Measurements from ENCODE around the gene EEF1B2. TPM values are rescaled to one million over a fixed set of nuclear protein-coding genes. Genes with fewer than 3 reads are reported as not detected.
"Not testable (repeated sequence)": the region's sequence is repeated elsewhere in the genome, so short reads cannot be mapped to it uniquely, and the experiment has no call there.

Gene EEF1B2
- total and polyA plus RNA-seq, 5 donors: 258 to 346 (median 299) TPM

DNA sequence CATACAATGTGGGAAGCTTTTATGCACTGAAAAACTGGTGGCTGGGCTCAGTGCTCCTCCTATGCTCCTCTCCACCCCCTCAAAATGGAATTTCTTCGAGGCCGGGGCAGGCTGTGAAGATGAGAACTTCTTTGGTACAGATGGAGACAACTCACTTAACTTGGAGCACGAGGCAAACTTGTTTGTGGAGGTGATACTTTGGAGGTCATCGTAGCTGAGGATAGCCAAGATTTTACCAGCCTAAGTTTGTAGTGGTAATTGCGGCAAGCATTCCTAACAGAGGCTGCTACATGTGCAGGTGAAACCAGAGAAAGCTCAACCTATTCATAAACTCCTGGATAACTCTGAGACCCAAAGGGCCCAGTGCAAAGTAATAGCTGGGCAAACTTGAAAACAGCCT lies 14.0 kb upstream of the EEF1B2 start:
- Histone ChIP-seq H3K27ac (ENCODE audit: low read length) (no peak overlapping the region), H3K9me3 (ENCODE audit: control insufficient read depth, low read length) (no peaks in the 10 kb centered on the region), H3K4me1 (ENCODE audit: control insufficient read depth, insufficient read depth, low read length) (no peaks in the 10 kb centered on the region), H3K27me3 (ENCODE audit: control insufficient read depth, insufficient read depth) (no peaks in the 10 kb centered on the region), H3K4me3 (ENCODE audit: low read length) (no peak overlapping the region)
- ATAC-seq (no peak), DNase-seq (no peak)
- 81% methylated on average over 5 of the region's 5 CpGs for WGBS
- intact Hi-C loops (cut with DNase I): no loop called here

DNA sequence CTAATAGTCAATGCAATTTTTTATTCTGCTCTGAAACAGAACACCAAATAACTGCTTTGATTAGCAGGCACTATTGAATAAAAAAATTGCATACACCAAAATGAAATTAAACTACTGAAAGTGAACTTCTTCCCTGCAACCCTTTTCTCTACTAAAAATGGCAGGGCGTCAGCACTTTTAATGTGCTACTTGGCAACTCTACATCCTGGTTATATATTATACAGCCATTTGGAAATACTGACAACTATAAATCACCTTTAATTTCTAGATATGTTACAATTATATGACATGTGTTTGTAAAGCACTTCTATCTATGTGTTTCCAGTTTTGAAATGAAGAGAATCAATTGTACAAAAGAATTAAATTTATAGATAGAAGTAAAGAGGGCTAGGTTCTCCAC lies 10.4 kb upstream of the EEF1B2 start:
- intact Hi-C loops (cut with DNase I): no loop called here
- WGBS: 94% methylated on average over 1 of the region's 1 CpG
- ATAC-seq: no peak
- no peak overlapping the region for H3K4me3 ChIP-seq (ENCODE audit: low read length)
- DNase-seq: no peak
- H3K27me3 ChIP-seq (ENCODE audit: control insufficient read depth, insufficient read depth): no peaks in the 10 kb centered on the region
- H3K27ac ChIP-seq (ENCODE audit: low read length): no peak overlapping the region
- H3K4me1 ChIP-seq (ENCODE audit: control insufficient read depth, insufficient read depth, low read length): no peaks in the 10 kb centered on the region
- H3K9me3 ChIP-seq (ENCODE audit: control insufficient read depth, low read length): no peaks in the 10 kb centered on the region

DNA sequence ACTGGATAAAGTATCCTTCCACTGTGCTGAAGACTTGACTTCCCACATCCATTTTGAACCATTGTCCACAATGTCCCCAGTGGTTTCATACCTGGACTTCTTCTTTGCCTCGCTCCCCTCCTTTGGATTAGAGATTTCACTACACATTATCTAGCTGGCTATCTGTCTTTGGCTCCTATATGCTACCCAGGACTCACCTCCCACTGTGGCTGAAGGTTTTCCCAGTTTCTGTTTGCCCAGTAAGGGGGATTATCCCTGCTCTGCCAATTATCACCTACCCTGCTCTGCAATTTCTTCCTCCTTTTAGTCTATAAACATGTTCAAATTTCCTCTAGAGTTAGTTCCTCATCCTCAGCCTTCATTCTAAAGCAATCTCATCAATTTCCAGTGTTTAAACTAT lies 9.5 kb upstream of the EEF1B2 start:
- Histone ChIP-seq H3K27ac (ENCODE audit: low read length) (no peak overlapping the region), H3K4me3 (ENCODE audit: low read length) (no peak overlapping the region), H3K27me3 (ENCODE audit: control insufficient read depth, insufficient read depth) (no peaks in the 10 kb centered on the region), H3K4me1 (ENCODE audit: control insufficient read depth, insufficient read depth, low read length) (no peaks in the 10 kb centered on the region), H3K9me3 (ENCODE audit: control insufficient read depth, low read length) (no peaks in the 10 kb centered on the region)
- intact Hi-C loops (cut with DNase I): no loop called here
- WGBS: 94% methylated on average over 1 of the region's 1 CpG
- DNase-seq: no peak
- no peak for ATAC-seq

DNA sequence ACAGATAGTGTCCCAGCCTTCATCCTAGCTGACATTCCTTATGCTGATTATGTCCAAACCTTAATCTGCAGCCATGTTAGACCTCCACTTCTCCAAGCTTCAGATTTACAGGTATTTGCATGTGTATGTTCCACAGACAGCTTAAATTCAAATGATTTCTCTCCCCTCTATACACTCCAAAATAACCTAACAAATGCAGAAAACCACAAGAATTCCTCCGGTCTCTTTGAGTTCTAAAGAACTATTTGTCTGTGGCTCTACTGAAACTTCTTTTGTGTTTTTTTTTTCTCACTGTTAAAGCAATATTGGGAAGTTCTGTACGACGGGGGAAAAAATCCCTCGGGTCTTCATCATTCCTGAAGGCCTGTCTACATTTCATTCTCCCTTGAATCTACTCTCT lies 9.1 kb upstream of the EEF1B2 start:
- DNase-seq: no peak
- intact Hi-C loops (cut with DNase I): no loop called here
- 85% methylated on average over 4 of the region's 4 CpGs for WGBS
- H3K4me1 ChIP-seq (ENCODE audit: control insufficient read depth, insufficient read depth, low read length): no peaks in the 10 kb centered on the region
- H3K27ac ChIP-seq (ENCODE audit: low read length): no peak overlapping the region
- H3K4me3 ChIP-seq (ENCODE audit: low read length): no peak overlapping the region
- H3K27me3 ChIP-seq (ENCODE audit: control insufficient read depth, insufficient read depth): no peaks in the 10 kb centered on the region
- no peaks in the 10 kb centered on the region for H3K9me3 ChIP-seq (ENCODE audit: control insufficient read depth, low read length)
- ATAC-seq: no peak

DNA sequence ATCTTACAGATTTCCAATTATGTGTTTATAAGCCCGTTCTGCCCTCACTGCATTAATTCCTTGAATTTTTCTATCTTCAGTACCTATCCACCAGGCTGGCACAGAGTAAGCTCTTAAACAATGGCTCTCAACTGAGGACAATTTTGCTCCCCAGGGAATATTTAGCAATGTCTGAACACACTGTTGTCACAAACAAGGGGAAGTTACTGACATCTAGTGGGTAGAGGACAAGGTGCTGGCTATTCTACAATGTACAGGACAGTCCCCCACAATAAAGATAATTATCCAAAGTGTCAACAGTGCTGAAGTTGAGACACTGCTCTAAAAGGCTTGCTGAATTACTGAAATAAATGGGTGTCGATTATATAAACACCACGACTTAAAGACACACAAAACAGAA lies 5.5 kb upstream of the EEF1B2 start:
- no peaks in the 10 kb centered on the region for H3K27me3 ChIP-seq (ENCODE audit: control insufficient read depth, insufficient read depth)
- H3K4me3 ChIP-seq (ENCODE audit: low read length): no peak overlapping the region
- no peaks in the 10 kb centered on the region for H3K4me1 ChIP-seq (ENCODE audit: control insufficient read depth, insufficient read depth, low read length)
- ATAC-seq (peak; percentile 18 to 27), DNase-seq (no peak)
- no peak overlapping the region for H3K27ac ChIP-seq (ENCODE audit: low read length)
- no peaks in the 10 kb centered on the region for H3K9me3 ChIP-seq (ENCODE audit: control insufficient read depth, low read length)
- WGBS: 80% methylated on average over 3 of the region's 3 CpGs
- intact Hi-C loops (cut with DNase I): no loop called here

- peak overlapping the region; percentile 6 for H3K4me3 ChIP-seq (ENCODE audit: low read length)
- H3K9me3 ChIP-seq (ENCODE audit: control insufficient read depth, low read length); H3K4me1 ChIP-seq (ENCODE audit: control insufficient read depth, insufficient read depth, low read length); H3K27ac ChIP-seq (ENCODE audit: low read length); H3K27me3 ChIP-seq (ENCODE audit: control insufficient read depth, insufficient read depth); ATAC-seq; intact Hi-C loops (cut with DNase I): not testable (repeated sequence)
- peak in 1 of 3 donors; percentile 27 for DNase-seq
- 80% methylated on average over 11 of the region's 11 CpGs for WGBS
Measured at GRCh38 chr2:206157014-206157413, 2.7 kb upstream of the EEF1B2 start.

- peaks cover 2% of the 10 kb centered on the region for H3K4me1 ChIP-seq (ENCODE audit: control insufficient read depth, insufficient read depth, low read length)
- WGBS: under 1% methylated on average over 33 of the region's 33 CpGs
- H3K4me3 ChIP-seq (ENCODE audit: low read length): peak overlapping the region; percentile 95
- H3K27me3 ChIP-seq (ENCODE audit: control insufficient read depth, insufficient read depth): no peaks in the 10 kb centered on the region
- intact Hi-C loops (cut with DNase I): no loop called here
- ATAC-seq (peak; percentile 19 to 33), DNase-seq (no peak)
- H3K27ac ChIP-seq (ENCODE audit: low read length): peak overlapping the region; percentile 93
- H3K9me3 ChIP-seq (ENCODE audit: control insufficient read depth, low read length): no peaks in the 10 kb centered on the region
Measured at GRCh38 chr2:206158563-206159345, 941 bp upstream of the EEF1B2 start.

DNA sequence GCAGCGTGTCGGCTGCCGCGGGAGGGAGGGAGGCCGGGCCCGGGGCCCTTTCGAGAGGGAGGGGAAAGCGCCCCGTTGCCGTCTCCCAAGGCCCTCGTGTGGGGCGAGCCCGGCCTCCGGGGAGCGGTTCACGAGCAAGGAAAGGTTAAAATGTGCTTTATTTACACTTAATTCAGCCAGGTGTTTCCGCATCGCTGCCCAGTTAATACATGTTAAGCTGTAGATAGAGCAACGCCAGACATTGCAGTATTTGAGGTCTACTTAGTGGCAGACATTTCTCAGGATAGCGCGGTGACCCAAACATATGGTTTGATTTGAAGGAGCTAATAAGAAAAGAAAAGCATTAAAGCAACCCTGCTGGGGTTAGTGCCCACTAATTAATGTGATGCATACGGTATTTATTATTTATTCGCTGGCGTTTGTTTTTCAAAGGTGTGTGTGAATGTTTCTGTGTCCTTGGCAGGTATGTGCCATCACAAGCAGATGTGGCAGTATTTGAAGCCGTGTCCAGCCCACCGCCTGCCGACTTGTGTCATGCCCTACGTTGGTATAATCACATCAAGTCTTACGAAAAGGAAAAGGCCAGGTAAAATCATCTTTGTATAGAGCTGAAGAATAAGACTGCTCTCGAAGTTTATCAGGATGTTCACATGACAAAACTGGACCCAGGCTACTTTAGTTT lies 571 bp downstream of the EEF1B2 start:
- Histone ChIP-seq H3K27me3 (ENCODE audit: control insufficient read depth, insufficient read depth) (no peaks in the 10 kb centered on the region), H3K4me1 (ENCODE audit: control insufficient read depth, insufficient read depth, low read length) (peaks cover 2% of the 10 kb centered on the region), H3K4me3 (ENCODE audit: low read length) (peak overlapping the region; percentile 95), H3K27ac (ENCODE audit: low read length) (peak overlapping the region; percentile 86), H3K9me3 (ENCODE audit: control insufficient read depth, low read length) (no peaks in the 10 kb centered on the region)
- ATAC-seq (peak in 1 of 2 donors; percentile 77), DNase-seq (no peak)
- intact Hi-C loops (cut with DNase I): loop anchor here in 2 of 4 donors (10.0 kb wide), 2 partner anchors 105 to 115 kb away; partner anchors contain the start of gene ZDBF2 (in 1 of the 2)
- 6% methylated on average over 30 of the region's 30 CpGs for WGBS

DNA sequence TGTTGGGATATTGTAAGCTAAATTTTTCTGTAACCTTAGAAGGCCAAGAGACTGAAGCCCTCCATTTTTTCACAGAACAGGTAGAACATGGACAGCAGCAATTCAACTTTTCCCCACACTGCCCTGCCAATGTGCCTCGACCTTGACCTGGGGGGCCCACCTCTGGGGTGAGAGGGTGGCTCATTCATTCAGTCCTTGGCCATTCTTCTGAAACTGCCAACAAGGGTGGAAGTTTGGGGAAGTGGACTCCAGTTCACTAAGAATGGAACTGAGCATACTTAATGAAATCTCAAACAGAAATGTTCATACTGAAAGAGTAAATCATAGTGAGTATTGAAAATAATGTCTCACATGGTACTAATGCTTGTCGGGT lies 1.1 kb downstream of the EEF1B2 start:
- 70% methylated on average over 2 of the region's 2 CpGs for WGBS
- peaks cover 2% of the 10 kb centered on the region for H3K4me1 ChIP-seq (ENCODE audit: control insufficient read depth, insufficient read depth, low read length)
- ATAC-seq (no peak), DNase-seq (no peak)
- H3K27me3 ChIP-seq (ENCODE audit: control insufficient read depth, insufficient read depth): no peaks in the 10 kb centered on the region
- H3K4me3 ChIP-seq (ENCODE audit: low read length): peak overlapping the region; percentile 95
- no peak overlapping the region for H3K27ac ChIP-seq (ENCODE audit: low read length)
- H3K9me3 ChIP-seq (ENCODE audit: control insufficient read depth, low read length): no peaks in the 10 kb centered on the region
- intact Hi-C loops (cut with DNase I): loop anchor here in 2 of 4 donors (10.0 kb wide), 2 partner anchors 104 to 114 kb away; partner anchors contain the start of gene ZDBF2 (in 1 of the 2)

DNA sequence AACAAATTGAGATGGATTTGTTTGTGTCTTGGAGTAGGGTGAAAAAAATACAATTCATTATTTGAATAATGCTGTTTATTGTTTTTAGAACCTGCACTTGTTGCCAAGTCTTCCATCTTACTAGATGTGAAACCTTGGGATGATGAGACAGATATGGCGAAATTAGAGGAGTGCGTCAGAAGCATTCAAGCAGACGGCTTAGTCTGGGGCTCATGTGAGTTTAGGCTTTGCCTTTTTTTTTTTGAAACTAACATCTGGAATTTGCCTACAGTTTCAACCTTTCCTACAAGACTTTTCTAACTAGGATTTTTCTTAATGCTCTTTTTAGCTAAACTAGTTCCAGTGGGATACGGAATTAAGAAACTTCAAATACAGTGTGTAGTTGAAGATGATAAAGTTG lies 2.7 kb downstream of the EEF1B2 start:
- H3K4me3 ChIP-seq (ENCODE audit: low read length); H3K27ac ChIP-seq (ENCODE audit: low read length); DNase-seq; H3K4me1 ChIP-seq (ENCODE audit: control insufficient read depth, insufficient read depth, low read length); ATAC-seq; H3K9me3 ChIP-seq (ENCODE audit: control insufficient read depth, low read length); H3K27me3 ChIP-seq (ENCODE audit: control insufficient read depth, insufficient read depth): not testable (repeated sequence)
- intact Hi-C loops (cut with DNase I): loop anchor here in 2 of 4 donors (10.0 kb wide), 2 partner anchors 102 to 112 kb away; partner anchors contain the start of gene ZDBF2 (in 1 of the 2)
- WGBS: 87% methylated on average over 4 of the region's 4 CpGs

- ATAC-seq (no peak), DNase-seq (no peak)
- 82% methylated on average over 3 of the region's 3 CpGs for WGBS
- Histone ChIP-seq H3K4me1 (ENCODE audit: control insufficient read depth, insufficient read depth, low read length) (peaks cover 2% of the 10 kb centered on the region), H3K9me3 (ENCODE audit: control insufficient read depth, low read length) (no peaks in the 10 kb centered on the region), H3K27ac (ENCODE audit: low read length) (no peak overlapping the region), H3K4me3 (ENCODE audit: low read length) (no peak overlapping the region), H3K27me3 (ENCODE audit: control insufficient read depth, insufficient read depth) (no peaks in the 10 kb centered on the region)
- intact Hi-C loops (cut with DNase I): loop anchor here in 2 of 4 donors (10.0 kb wide), 2 partner anchors 101 to 111 kb away; partner anchors contain the start of gene ZDBF2 (in 1 of the 2)
Measured at GRCh38 chr2:206163251-206163880, 3.7 kb downstream of the EEF1B2 start.

Measured in right cardiac atrium (tissue), 5 donors.